NB4 (cell line): Measurements from ENCODE around the gene HLA-DPB1.

Experiments
- DNase-seq: peaks from one replicate; pipeline ENCODE4 v3.0.0; 2010; ENCODE audit warnings: low read depth
- H3K4me3 ChIP-seq: one replicate; pipeline ENCODE4 v1.5.1; 2011; ENCODE audit warnings: mild to moderate bottlenecking, low read depth, low read length, moderate library complexity
- CTCF ChIP-seq: IDR thresholded peaks from one replicate; pipeline ENCODE4 v1.5.1; 2012; ENCODE audit warnings: low read depth, low read length
- MAX ChIP-seq: IDR thresholded peaks from 2 replicates; pipeline ENCODE4 v1.6.1; 2011; ENCODE audit warnings: low read depth, low read length
- MYC ChIP-seq: IDR thresholded peaks from 2 replicates; pipeline ENCODE4 v1.6.1; 2011; ENCODE audit warnings: low read depth, low read length
- POLR2A ChIP-seq: IDR thresholded peaks from 2 replicates; pipeline ENCODE4 v1.6.1; 2011; ENCODE audit warnings: mild to moderate bottlenecking; ENCODE audit not compliant: insufficient read length; ENCODE audit errors: extremely low read depth

HLA-DPB1 gene

GRCh38 chr6:33124525-33124901 lies 48.7 kb downstream of the HLA-DPB1 start:
- DNase-seq, result no peak
- TF ChIP-seq POLR2A, result no peak
- no peak for TF ChIP-seq MYC
- no peak for TF ChIP-seq MAX
- no peak for TF ChIP-seq CTCF
- H3K4me3 ChIP-seq, result no peak overlapping the region

GRCh38 chr6:33124947-33125346 lies 49.2 kb downstream of the HLA-DPB1 start:
- no peak overlapping the region for H3K4me3 ChIP-seq
- DNase-seq, result no peak
- TF ChIP-seq POLR2A (no peak), MYC (no peak), MAX (no peak), CTCF (no peak)

- DNase-seq, result peak; percentile 65
- TF ChIP-seq CTCF, result peak; percentile 95
- no peak for TF ChIP-seq MYC
- H3K4me3 ChIP-seq, result no peak overlapping the region
Observed at GRCh38 chr6:33126101-33126714, 50.4 kb downstream of the HLA-DPB1 start.

- no peak overlapping the region for H3K4me3 ChIP-seq
- TF ChIP-seq CTCF (no peak), MAX (no peak), POLR2A (no peak), MYC (no peak)
- no peak for DNase-seq
Observed at GRCh38 chr6:33128318-33128717, 52.5 kb downstream of the HLA-DPB1 start.

- no peak overlapping the region for H3K4me3 ChIP-seq
- DNase-seq, result no peak
- TF ChIP-seq MAX, result no peak
- TF ChIP-seq CTCF, result no peak
- TF ChIP-seq MYC, result no peak
- no peak for TF ChIP-seq POLR2A
Observed at GRCh38 chr6:33132081-33132524, 56.3 kb downstream of the HLA-DPB1 start.

- TF ChIP-seq MYC (no peak), CTCF (no peak), POLR2A (no peak), MAX (no peak)
- no peak overlapping the region for H3K4me3 ChIP-seq
- DNase-seq, result no peak
Observed at GRCh38 chr6:33136310-33136900, 60.6 kb downstream of the HLA-DPB1 start.
